DND-41 (cell line): Measurements from ENCODE around the gene EXD3.

Experiments
- ATAC-seq: fragments of 200-7000 bp; cut with Tn5 transposase; 3 replicates; pipeline ENCODE4 v1.9.1; 2021; ENCODE audit warnings: low read depth; ENCODE audit not compliant: insufficient read depth
- DNase-seq: peaks from one replicate; pipeline ENCODE4 v3.0.0-alpha.2; 2020
- H2AFZ ChIP-seq: 2 replicates; pipeline ENCODE4 v1.6.0; 2012; ENCODE audit warnings: low read depth, low read length
- H3K27ac ChIP-seq: 2 replicates; pipeline ENCODE4 v1.5.1; 2012; ENCODE audit warnings: low read length, inconsistent platforms
- H3K27me3 ChIP-seq: fragments of 200-600 bp; sonication (generic); 2 replicates; pipeline ENCODE4 v1.6.0; 2012; ENCODE audit warnings: low read length, mild to moderate bottlenecking, inconsistent platforms; ENCODE audit not compliant: insufficient read depth, poor library complexity
- H3K36me3 ChIP-seq: 2 replicates; pipeline ENCODE4 v1.5.1; 2012; ENCODE audit warnings: low read length, inconsistent platforms; ENCODE audit not compliant: insufficient read depth
- H3K4me1 ChIP-seq: 2 replicates; pipeline ENCODE4 v1.5.1; 2012; ENCODE audit warnings: mild to moderate bottlenecking, low read length; ENCODE audit not compliant: insufficient read depth
- H3K4me2 ChIP-seq: 2 replicates; pipeline ENCODE4 v1.6.0; 2012; ENCODE audit warnings: mild to moderate bottlenecking, moderate library complexity, low read length, inconsistent platforms; ENCODE audit not compliant: insufficient read depth
- H3K4me3 ChIP-seq, 2 experiments: fragments of 200-600 bp in 1 of 2; shearing (Covaris generic) in 1 of 2; 2 replicates each; pipeline ENCODE4 v1.5.1; 2012 to 2016; ENCODE audit warnings: inconsistent platforms in 2 of 2, low read length in 2 of 2, mild to moderate bottlenecking in 2 of 2, low read depth in 1 of 2, moderate library complexity in 1 of 2
- H3K79me2 ChIP-seq: 2 replicates; pipeline ENCODE4 v1.6.0; 2012; ENCODE audit warnings: low read length, inconsistent platforms; ENCODE audit not compliant: insufficient read depth
- H3K9ac ChIP-seq: 2 replicates; pipeline ENCODE4 v1.6.0; 2012; ENCODE audit warnings: low read depth, mild to moderate bottlenecking, inconsistent platforms, low read length, moderate library complexity
- H3K9me3 ChIP-seq: 2 replicates; pipeline ENCODE4 v1.5.1; 2012; ENCODE audit warnings: low read length, moderate library complexity, mild to moderate bottlenecking, inconsistent platforms; ENCODE audit not compliant: insufficient read depth, severe bottlenecking
- H4K20me1 ChIP-seq: 2 replicates; pipeline ENCODE4 v1.6.0; 2012; ENCODE audit warnings: low read length; ENCODE audit not compliant: insufficient read depth
- CTCF ChIP-seq: IDR thresholded peaks from 2 replicates; pipeline ENCODE4 v1.5.1; 2012; ENCODE audit warnings: borderline replicate concordance, low read length, moderate library complexity, mild to moderate bottlenecking; ENCODE audit not compliant: poor library complexity, severe bottlenecking; ENCODE audit errors: extremely low read depth
- EZH2 ChIP-seq: IDR thresholded peaks from 3 replicates; pipeline ENCODE4 v1.6.1; 2012; ENCODE audit warnings: borderline replicate concordance, low read depth, mild to moderate bottlenecking, moderate library complexity, low read length, inconsistent platforms; ENCODE audit not compliant: severe bottlenecking

The EXD3 gene

GRCh38 chr9:137294681-137295237 is 128.2 kb downstream of the EXD3 start:
- Histone ChIP-seq H3K4me2 (no peak overlapping the region), H3K27me3 (no peaks in the 10 kb centered on the region), H3K9ac (no peak overlapping the region), H2AFZ (no peak overlapping the region), H3K36me3 (no peaks in the 10 kb centered on the region), H3K4me3 (no peak overlapping the region), H3K9me3 (no peaks in the 10 kb centered on the region), H3K4me1 (no peaks in the 10 kb centered on the region), H4K20me1 (no peaks in the 10 kb centered on the region), H3K79me2 (no peaks in the 10 kb centered on the region), H3K27ac (no peak overlapping the region)
- ATAC-seq (no peak), DNase-seq (no peak)
- TF ChIP-seq EZH2 (no peak), CTCF (peak; percentile 19)

DNA sequence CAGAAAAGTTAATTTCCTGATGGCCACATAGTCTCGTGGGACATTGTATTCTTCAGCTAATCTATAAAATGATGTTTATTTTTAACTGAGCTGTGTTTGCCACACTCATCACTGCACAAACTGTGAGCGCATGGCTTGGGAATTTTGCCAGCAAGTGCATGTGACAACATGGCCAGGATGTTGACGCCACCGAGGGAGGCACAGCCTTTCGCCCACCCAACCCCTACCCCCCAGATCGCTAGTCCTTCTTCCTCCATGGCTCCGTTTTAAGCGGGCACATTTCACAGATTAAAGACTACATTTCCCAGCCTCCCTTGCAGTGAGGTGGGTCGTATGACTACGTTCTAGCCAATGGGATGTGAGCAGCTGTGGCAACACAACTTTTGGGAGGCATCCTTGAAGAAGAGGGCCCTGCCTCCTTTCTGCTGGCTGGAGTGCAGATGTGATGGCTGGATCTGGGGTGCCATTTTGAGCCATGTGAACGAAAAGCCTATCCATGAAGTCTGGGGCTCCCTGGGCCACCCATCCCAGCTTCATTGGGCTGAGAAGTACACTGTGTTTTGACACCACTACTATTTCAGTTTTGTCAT is 128.8 kb downstream of the EXD3 start:
- no peaks in the 10 kb centered on the region for H3K4me1 ChIP-seq
- H3K36me3 ChIP-seq: no peaks in the 10 kb centered on the region
- no peaks in the 10 kb centered on the region for H3K9me3 ChIP-seq
- H3K79me2 ChIP-seq: no peaks in the 10 kb centered on the region
- DNase-seq: no peak
- no peaks in the 10 kb centered on the region for H3K27me3 ChIP-seq
- no peak overlapping the region for H3K4me3 ChIP-seq
- no peak overlapping the region for H3K9ac ChIP-seq
- H2AFZ ChIP-seq: no peak overlapping the region
- no peak overlapping the region for H3K4me2 ChIP-seq
- H4K20me1 ChIP-seq: no peaks in the 10 kb centered on the region
- no peak overlapping the region for H3K27ac ChIP-seq
- 0 out of 3 replicates have a peak, but pooled peaks have one; percentile 44 for ATAC-seq
- no peak for TF ChIP-seq CTCF
- TF ChIP-seq EZH2: no peak

DNA sequence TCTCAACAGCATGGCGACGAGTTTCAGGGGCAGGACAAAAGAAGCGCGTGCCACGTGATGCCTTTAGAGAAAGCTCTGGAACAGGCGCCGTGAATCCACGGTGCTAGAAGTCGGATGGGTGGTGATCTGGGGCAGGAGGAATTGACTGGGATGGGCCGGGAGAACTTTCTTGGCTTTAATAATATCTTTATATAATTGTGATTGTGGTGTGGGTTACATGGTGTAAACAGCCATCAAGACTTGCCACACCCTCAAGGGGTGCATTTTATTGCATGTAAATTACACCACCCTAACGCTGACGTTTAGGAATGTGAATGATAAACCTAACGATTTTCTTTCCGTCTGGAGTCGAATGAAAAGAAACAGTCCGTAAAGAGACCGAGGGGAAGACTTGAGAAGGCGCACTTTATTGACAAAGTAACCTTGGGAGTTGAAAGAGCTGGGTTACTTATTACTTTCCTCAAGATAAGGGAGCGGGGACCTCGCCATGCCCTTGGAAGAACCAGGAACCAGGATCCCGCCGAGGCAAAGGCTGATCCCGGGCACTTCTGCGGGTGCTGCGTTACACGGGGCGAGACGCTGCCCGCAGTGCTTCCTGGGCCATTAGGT is 129.4 kb downstream of the EXD3 start:
- H3K79me2 ChIP-seq: no peaks in the 10 kb centered on the region
- H3K27me3 ChIP-seq: no peaks in the 10 kb centered on the region
- no peaks in the 10 kb centered on the region for H4K20me1 ChIP-seq
- DNase-seq (no peak), ATAC-seq (no peak)
- no peaks in the 10 kb centered on the region for H3K4me1 ChIP-seq
- no peaks in the 10 kb centered on the region for H3K36me3 ChIP-seq
- no peak overlapping the region for H3K9ac ChIP-seq
- H3K4me2 ChIP-seq: no peak overlapping the region
- no peak for TF ChIP-seq EZH2
- no peak for TF ChIP-seq CTCF
- H3K27ac ChIP-seq: no peak overlapping the region
- no peak overlapping the region for H2AFZ ChIP-seq
- no peaks in the 10 kb centered on the region for H3K9me3 ChIP-seq
- no peak overlapping the region for H3K4me3 ChIP-seq
